SK-MEL-5 (cell line): Measurements from ENCODE around the gene CUEDC2. TPM values are rescaled to one million over a fixed set of nuclear protein-coding genes. Genes with fewer than 3 reads are reported as not detected.

Source experiments
- DNase-seq: peaks from one replicate; pipeline ENCODE4 v3.0.0-alpha.2; 2016; ENCODE audit warnings: low read depth, low spot score
- in situ Hi-C: cut with HindIII; loops from 2 replicates; pipeline ENCODE4 v1.10.0; 2016; ENCODE audit warnings: low sequenced_read_pairs, high pct_unique_total_duplicates, low pct_unique_long_range_greater_than_20kb
- small RNA-seq, 2 experiments: library from RNA; depleted of rRNA; stranded (forward); fragments of <200 nt; gene quantifications; one replicate each; pipeline ENCODE3, GENCODE V24; 2014
- total RNA-seq: library from RNA; depleted of rRNA; stranded (reverse); fragments of >200 nt; shearing (Covaris generic); gene quantifications from 2 replicates; pipeline ENCODE4 v1.2.3, GENCODE V29; 2014; rRNA removed

CUEDC2 gene
- total RNA-seq, 1 experiment from 2014 or later = 24.3 TPM

DNA sequence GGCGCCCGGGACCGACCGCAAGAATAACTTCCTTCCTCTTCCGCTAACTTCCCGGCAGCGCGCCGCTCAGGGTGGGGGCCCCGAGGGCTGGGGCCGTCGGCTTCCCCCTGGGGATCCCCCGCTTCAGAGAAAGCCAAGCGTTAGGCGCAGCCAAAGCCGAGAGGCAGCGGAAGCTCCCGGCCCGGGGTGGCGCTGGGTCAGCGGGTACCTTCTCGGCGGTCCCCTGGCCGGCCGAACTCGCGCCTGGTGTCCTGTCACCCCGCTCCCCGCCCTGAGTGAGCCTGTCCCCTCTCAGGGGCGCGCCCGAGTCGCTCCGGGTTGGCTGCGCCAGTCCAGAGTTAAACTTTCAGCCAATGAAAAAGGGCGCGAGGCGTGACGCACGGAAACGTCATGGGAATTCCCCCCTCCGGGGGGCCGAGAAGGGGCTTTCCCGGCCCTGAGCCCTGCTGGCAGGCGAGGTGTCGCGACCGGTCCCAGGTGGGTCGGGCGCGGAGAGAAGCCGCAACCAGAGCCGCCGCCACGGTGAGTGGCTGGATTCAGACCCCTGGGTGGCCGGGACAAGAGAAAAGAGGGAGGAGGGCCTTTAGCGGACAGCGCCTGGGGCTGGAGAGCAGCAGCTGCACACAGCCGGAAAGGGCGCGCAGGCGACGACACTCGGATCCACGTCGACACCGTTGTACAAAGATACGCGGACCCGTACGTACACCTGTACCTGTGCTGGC, 38.1 kb downstream of the CUEDC2 start:
- peak; percentile 87 for DNase-seq
- in situ Hi-C loops = no loop called here

DNA sequence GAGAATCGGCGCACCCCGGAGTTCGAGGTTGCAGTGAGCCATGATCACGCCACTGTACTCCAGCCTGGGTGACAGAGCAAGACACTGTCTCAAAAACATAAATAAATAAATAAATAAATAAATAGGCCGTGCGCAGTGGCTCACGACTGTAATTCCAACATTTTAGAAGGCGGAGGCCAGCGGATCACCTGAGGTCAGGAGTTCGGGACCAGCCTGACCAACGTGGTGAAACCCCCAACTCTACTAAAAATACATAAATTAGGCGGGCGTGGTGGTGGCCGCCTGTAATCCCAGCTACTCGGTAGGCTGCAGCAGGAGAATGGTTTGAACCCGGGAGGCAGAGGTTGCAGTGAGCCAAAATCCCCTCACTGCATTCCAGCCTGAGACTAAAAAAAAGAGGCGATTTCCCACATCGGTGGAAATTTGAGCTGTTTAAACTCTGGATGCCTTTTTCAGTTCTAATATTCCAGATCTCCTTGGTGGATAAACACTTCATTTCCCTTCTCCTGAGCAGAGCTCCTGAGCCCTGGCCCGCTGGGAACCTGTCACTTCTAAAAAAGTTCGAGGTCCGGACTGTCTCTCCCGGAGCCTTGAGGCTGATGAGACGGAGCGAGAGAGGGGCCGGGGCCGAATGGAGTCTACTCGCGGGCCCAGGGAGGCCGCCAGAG, 38.8 kb downstream of the CUEDC2 start:
- in situ Hi-C loops = no loop called here
- DNase-seq = no peak

DNA sequence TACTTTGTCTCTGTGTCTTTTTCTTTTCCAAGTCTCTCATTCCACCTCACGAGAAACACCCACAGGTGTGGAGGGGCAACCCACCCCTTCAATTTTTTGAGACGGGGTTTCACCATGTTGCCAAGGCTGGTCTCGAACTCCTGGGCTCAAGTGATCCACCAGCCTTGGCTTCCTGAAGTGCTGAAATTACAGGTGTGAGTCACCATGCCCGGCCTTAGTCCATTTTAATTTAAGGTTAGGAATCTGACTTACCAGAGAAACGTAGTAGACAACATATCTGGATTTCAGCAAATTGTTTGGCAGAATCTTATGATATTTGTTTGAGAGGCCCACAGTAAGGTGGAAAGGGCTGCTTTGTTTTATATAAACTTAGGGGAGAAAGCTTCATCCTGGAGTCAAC, 40.1 kb downstream of the CUEDC2 start:
- no peak for DNase-seq
- in situ Hi-C loops = no loop called here

DNA sequence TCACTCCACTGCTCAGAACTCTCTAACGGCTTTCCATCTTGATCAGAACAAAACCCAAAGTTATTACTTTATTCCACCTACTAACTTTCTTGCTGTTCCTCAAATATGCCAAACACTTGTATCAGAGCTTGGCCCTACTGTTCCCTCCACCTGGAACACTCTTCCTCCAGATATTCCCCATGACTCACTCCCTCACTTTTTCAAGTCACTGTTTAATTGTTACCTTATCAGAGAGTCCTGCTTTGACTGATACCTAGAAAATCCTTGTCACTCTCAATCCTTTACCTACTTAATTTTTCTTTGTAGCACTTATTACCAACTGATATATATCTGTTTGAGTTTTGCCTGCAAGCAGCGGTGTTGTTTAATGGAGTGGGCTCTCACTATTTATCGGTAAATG, 42.5 kb downstream of the CUEDC2 start:
- in situ Hi-C loops = no loop called here
- no peak for DNase-seq

DNA sequence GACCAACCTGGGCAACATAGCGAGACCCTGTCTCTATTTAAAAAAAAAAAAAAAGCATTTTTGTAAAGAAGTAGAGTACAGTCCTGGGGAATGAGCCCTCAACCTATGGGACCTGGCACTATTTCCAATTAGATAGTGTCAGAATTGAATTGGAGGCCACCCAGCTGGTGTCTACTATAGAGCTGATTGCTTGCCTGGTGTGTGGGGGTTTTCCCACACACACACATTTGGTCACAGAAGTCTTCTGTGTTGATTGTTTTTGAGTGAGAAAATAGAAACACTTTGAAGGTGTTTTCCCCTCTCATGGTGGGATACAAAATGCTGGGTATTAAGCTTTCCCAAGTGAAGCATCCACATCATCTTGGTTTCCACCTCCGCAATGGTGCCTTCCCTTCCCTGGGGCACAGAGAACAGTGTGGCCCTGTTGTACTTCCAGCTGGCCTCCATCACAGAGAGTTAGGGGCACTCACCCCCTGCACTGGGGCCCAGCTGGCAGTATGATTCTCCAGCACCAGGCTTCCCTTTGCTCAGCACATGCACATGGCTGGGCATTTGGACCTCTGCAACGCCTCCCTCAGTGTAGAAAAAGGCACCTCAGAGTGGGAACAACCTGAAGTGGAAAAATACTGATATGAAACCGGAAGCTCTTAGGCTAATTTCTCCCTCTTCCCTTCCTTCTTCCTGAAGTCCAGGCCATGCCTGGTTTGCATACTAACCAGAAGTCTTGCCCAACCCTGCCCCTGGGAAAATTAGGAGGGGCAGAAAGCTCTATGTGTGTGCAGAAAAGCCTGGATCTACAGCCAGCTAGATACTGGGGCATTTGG, 47.6 kb downstream of the CUEDC2 start:
- DNase-seq = no peak

DNA sequence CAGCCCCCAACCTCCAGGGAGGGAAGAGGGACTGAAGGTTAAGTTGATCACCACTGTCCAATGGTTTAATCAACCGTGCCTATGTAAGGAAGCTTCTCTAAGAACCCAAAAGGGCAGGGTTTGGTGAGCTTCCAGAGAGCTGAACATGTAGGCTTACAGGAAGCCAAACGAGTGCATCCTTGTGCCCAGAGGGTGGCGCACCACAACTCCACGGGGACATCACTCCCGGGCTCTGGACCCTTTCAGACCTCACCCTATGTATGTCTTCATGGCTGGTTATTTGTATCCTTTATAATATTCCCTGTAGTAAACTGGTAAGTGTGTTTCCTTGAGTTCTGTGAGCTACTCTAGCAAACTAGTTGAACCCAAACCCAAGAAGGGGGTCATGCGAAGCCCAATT, 48.3 kb downstream of the CUEDC2 start:
- in situ Hi-C loops = no loop called here
- peak; percentile 52 for DNase-seq

More for the DNA sequence above, 47.6 kb downstream of the CUEDC2 start:
- in situ Hi-C loops = no loop called here

DNA sequence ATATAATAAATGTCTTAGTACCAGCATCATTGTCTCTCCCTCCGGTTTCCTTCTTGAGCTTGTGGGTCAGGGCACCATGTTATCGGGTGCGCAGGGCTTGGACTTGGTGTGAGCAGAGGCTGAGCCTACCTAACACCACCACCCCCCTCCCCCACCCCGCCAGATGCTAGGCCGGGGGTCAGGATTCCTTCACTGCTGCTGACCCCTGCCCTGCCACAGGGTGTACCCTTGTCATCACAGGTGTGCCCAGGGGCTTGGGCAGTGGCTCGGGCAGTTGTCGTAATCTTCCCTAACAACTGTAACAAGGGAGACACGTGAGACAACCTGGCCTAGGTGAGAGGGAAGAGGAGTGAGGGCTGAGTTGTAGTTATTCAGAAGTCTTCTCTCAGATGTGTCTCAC, 49.5 kb downstream of the CUEDC2 start:
- in situ Hi-C loops = no loop called here
- DNase-seq = no peak

DNA sequence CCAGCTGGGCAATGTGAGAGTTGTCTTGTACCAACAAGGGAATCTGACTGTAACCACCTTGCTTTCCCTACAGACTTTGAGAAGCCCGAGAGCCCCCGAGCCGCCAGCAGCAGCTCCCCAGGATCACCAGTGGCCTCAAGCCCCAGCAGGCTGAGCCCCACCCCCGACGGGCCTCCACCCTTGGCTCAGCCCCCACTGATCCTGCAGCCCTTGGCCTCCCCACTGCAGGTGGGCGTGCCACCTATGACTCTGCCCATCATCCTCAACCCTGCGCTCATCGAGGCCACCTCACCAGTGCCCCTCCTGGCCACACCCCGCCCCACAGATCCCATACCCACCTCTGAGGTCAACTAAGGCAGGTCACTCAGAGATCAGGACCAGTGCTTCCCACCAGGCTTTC, 50.4 kb downstream of the CUEDC2 start:
- no peak for DNase-seq
- in situ Hi-C loops = no loop called here

DNA sequence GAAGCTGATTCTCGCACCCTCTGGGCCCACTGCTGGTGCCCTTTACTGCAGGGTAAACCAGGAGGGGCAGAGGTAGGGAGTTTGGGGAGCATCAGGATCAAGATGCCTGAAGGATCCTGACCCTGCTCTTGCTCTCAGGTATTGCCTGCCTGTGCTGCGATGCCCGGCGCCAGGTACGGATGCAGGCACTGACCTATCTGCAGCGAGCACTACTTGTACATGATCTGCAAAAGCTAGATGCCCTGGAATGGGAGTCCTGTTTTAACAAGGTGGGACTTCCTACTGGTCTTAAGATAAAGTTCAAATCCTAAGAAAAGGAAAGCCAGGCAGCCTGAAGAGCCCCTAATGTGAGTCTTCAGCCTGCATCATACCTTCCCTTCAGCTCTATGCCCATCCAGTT, 53.0 kb downstream of the CUEDC2 start:
- in situ Hi-C loops = no loop called here
- no peak for DNase-seq

DNA sequence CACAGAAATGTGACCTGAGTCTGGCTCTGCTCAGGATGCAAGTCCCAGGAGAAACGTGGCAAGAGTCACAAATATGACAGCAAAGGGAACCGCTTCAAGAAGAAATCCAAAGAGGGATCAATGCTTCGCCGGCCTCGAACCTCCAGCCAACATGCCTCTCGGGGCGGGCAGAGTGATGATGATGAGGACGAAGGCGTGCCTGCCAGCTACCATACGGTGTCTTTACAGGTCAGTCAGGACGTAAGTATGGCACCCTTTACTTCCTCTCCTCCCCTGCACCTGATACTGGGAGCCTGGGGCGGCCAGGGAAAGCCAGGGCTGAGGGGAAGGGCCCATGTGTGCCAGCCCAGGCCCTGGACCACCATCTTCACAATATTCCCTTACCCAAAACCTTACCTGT, 55.5 kb downstream of the CUEDC2 start:
- no peak for DNase-seq
- in situ Hi-C loops = no loop called here

DNA sequence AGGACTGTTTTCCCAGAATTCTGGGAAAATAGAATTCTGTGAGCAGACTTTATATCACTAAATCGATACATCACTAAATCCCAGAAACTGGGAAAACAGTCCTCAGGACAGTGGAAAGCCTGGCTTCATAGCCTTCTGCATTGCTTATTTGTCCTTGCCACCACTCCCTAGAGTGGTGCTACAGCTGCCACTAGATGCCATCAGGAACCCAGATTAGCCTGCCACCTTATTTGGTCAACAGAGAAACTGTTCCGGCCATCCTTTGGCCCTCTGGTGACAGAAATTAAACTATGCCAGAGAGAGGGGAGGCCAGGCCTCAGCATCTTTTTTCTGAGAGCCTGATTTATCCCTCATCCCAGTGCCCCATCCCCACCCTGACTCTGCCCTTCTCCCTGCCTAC, 56.5 kb downstream of the CUEDC2 start:
- in situ Hi-C loops = no loop called here
- no peak for DNase-seq

DNA sequence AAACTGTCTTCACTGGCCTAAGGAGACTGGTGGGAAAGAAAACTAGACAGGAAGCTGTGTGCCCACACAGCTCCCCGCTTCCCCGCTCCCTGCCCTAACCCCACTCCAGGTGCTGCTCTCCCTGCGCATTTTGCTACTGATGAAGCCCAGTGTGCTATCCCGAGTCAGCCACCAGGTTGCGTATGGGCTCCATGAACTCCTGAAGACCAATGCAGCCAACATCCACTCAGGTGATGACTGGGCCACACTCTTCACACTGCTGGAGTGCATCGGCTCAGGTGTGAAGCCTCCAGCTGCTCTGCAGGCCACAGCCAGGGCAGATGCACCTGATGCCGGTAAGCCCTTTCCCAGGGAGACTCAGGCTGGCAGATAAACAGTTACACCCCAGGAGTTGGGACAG, 57.1 kb downstream of the CUEDC2 start:
- DNase-seq = no peak
- in situ Hi-C loops = no loop called here

Small RNAs within 50 kb of the gene (small RNA-seq; reads per million reads assigned to genes)
- 0.48 to 42.9 reads per million in 2 experiments for gene MIR146B

Other genes with a start within 250 kb of the CUEDC2 start
- 0.58 and 0.69 TPM in 2 replicates for gene ELOVL3, start 206.3 kb downstream of the CUEDC2 start, total RNA-seq
- gene PITX3, start 191.1 kb downstream of the CUEDC2 start, total RNA-seq = not detected in 2 replicates
- 14.6 and 17.2 TPM in 2 replicates for gene GBF1, start 187.0 kb downstream of the CUEDC2 start, total RNA-seq
- 10.3 and 13.0 TPM in 2 replicates for gene NFKB2, start 36.9 kb downstream of the CUEDC2 start, total RNA-seq
- gene PSD, start 13.8 kb downstream of the CUEDC2 start, total RNA-seq = 0.40 and 0.61 TPM in 2 replicates
- 6.5 and 8.4 TPM in 2 replicates for gene FBXL15, start 11.7 kb downstream of the CUEDC2 start, total RNA-seq
- gene C10orf95, start 19.0 kb upstream of the CUEDC2 start, total RNA-seq = not detected in 2 replicates
- gene ACTR1A, start 70.1 kb upstream of the CUEDC2 start, total RNA-seq = 67.1 and 85.6 TPM in 2 replicates
- gene SUFU, start 71.4 kb upstream of the CUEDC2 start, total RNA-seq = 1.8 TPM in 2 replicates
- gene TRIM8, start 211.9 kb upstream of the CUEDC2 start, total RNA-seq = 11.7 and 21.6 TPM in 2 replicates